Measurements from ENCODE around the gene RNF212. TPM values are rescaled to one million over a fixed set of nuclear protein-coding genes. Genes with fewer than 3 reads are reported as not detected.

The RNF212 gene
- total RNA-seq, 4 donors from 2014 or later: 0.77 to 13.5 (median 5.2) TPM

- Histone ChIP-seq H3K27me3 (peaks cover 0 to 4% of the 10 kb centered on the region in 2 donors), H3K4me3 (no peak overlapping the region), H3K36me3 (no peaks in the 10 kb centered on the region), H3K9me3 (no peaks in the 10 kb centered on the region), H3K4me1 (no peaks in the 10 kb centered on the region), H3K27ac (no peak overlapping the region)
- TF ChIP-seq POLR2A (IDR thresholded peaks at IDR 0.05): no peak
- no peak for TF ChIP-seq CTCF (IDR thresholded peaks at IDR 0.05)
- no peak for DNase-seq
- intact Hi-C loops (cut with DNase I; ENCODE audit: low total_unique reads): no loop called here
Observed at GRCh38 chr4:1074077-1074476, 39.3 kb downstream of the RNF212 start.

GRCh38 chr4:1072830-1073446 lies 40.4 kb downstream of the RNF212 start:
- Histone ChIP-seq H3K9me3 (no peaks in the 10 kb centered on the region), H3K4me3 (no peak overlapping the region), H3K27ac (no peak overlapping the region), H3K4me1 (no peaks in the 10 kb centered on the region), H3K36me3 (no peaks in the 10 kb centered on the region), H3K27me3 (peaks cover 0 to 4% of the 10 kb centered on the region in 2 donors)
- intact Hi-C loops (cut with DNase I; ENCODE audit: low total_unique reads): no loop called here
- peak; percentile 37 to 53 for DNase-seq
- TF ChIP-seq CTCF (IDR thresholded peaks at IDR 0.05) (peak; percentile 27 to 65 (median 41)), POLR2A (IDR thresholded peaks at IDR 0.05) (no peak)

GRCh38 chr4:1069394-1069793 lies 44.0 kb downstream of the RNF212 start:
- no peaks in the 10 kb centered on the region for H3K36me3 ChIP-seq
- no peak for DNase-seq
- no peaks in the 10 kb centered on the region for H3K9me3 ChIP-seq
- TF ChIP-seq POLR2A (IDR thresholded peaks at IDR 0.05) (no peak), CTCF (IDR thresholded peaks at IDR 0.05) (no peak)
- no peak overlapping the region for H3K27ac ChIP-seq
- intact Hi-C loops (cut with DNase I; ENCODE audit: low total_unique reads): no loop called here
- H3K4me3 ChIP-seq: no peak overlapping the region
- peaks cover 0 to 4% of the 10 kb centered on the region in 2 donors for H3K27me3 ChIP-seq
- H3K4me1 ChIP-seq: no peaks in the 10 kb centered on the region

GRCh38 chr4:1065732-1066131 lies 47.6 kb downstream of the RNF212 start:
- no peak for TF ChIP-seq POLR2A (IDR thresholded peaks at IDR 0.05)
- no peak for TF ChIP-seq CTCF (IDR thresholded peaks at IDR 0.05)
- Histone ChIP-seq H3K4me1 (no peaks in the 10 kb centered on the region), H3K27ac (no peak overlapping the region), H3K27me3 (peaks cover 0 to 1% of the 10 kb centered on the region in 2 donors), H3K36me3 (no peaks in the 10 kb centered on the region), H3K9me3 (no peaks in the 10 kb centered on the region), H3K4me3 (no peak overlapping the region)
- intact Hi-C loops (cut with DNase I; ENCODE audit: low total_unique reads): no loop called here
- DNase-seq: no peak

- DNase-seq: no peak
- no peaks in the 10 kb centered on the region for H3K4me1 ChIP-seq
- no peaks in the 10 kb centered on the region for H3K36me3 ChIP-seq
- no peaks in the 10 kb centered on the region for H3K9me3 ChIP-seq
- no peak overlapping the region for H3K27ac ChIP-seq
- TF ChIP-seq CTCF (IDR thresholded peaks at IDR 0.05) (no peak), POLR2A (IDR thresholded peaks at IDR 0.05) (no peak)
- H3K27me3 ChIP-seq: peaks cover 0 to 5% of the 10 kb centered on the region in 2 donors
- intact Hi-C loops (cut with DNase I; ENCODE audit: low total_unique reads): no loop called here
- H3K4me3 ChIP-seq: no peak overlapping the region
Observed at GRCh38 chr4:1062419-1062818, 50.9 kb downstream of the RNF212 start.

Measured in uterus (tissue), 4 donors.